GM19193 (cell line): ENCODE data around the gene DUSP12.

Experiments
- POLR2A ChIP-seq: IDR thresholded peaks from 4 replicates; pipeline ENCODE4 v1.6.1; 2011; ENCODE audit not compliant: insufficient read depth, insufficient read length; ENCODE audit errors: extremely low read depth

Gene DUSP12

GRCh38 chr1:161723459-161724141 is 26.0 kb upstream of the DUSP12 start:
- no peak for TF ChIP-seq POLR2A

- TF ChIP-seq POLR2A = peak; percentile 33
Measured at GRCh38 chr1:161725908-161726472, 23.6 kb upstream of the DUSP12 start.

GRCh38 chr1:161726473-161727255 is 22.9 kb upstream of the DUSP12 start:
- peak; percentile 94 for TF ChIP-seq POLR2A

GRCh38 chr1:161727256-161727924 is 22.2 kb upstream of the DUSP12 start:
- peak; percentile 56 for TF ChIP-seq POLR2A

GRCh38 chr1:161728376-161729226 is 21.0 kb upstream of the DUSP12 start:
- TF ChIP-seq POLR2A = no peak

- no peak for TF ChIP-seq POLR2A
Measured at GRCh38 chr1:161730050-161730564, 19.5 kb upstream of the DUSP12 start.

- no peak for TF ChIP-seq POLR2A
Measured at GRCh38 chr1:161731241-161731640, 18.3 kb upstream of the DUSP12 start.

GRCh38 chr1:161731981-161732718 is 17.4 kb upstream of the DUSP12 start:
- no peak for TF ChIP-seq POLR2A

- no peak for TF ChIP-seq POLR2A
Measured at GRCh38 chr1:161733526-161733925, 16.1 kb upstream of the DUSP12 start.

GRCh38 chr1:161735837-161736236 is 13.7 kb upstream of the DUSP12 start:
- TF ChIP-seq POLR2A = no peak

GRCh38 chr1:161736335-161736969 is 13.1 kb upstream of the DUSP12 start:
- no peak for TF ChIP-seq POLR2A

- no peak for TF ChIP-seq POLR2A
Measured at GRCh38 chr1:161737625-161738024, 12.0 kb upstream of the DUSP12 start.
